Liver (tissue), 9 donors: ENCODE results near the gene CFAP53. TPM values are rescaled to one million over a fixed set of nuclear protein-coding genes. Genes with fewer than 3 reads are reported as not detected.

ENCODE experiments used
- DNase-seq: peaks from one replicate; pipeline ENCODE4 v3.0.0-alpha.2; 2017; ENCODE audit warnings: low spot score
- H3K27ac ChIP-seq, 2 donors: one replicate each; pipeline ENCODE4 v1.7.0; 2013; ENCODE audit warnings: inconsistent platforms in 2 of 2, low read length in 2 of 2, control low read depth in 1 of 2, low read depth in 1 of 2, mild to moderate bottlenecking in 1 of 2
- H3K27me3 ChIP-seq, 4 donors: one replicate each; pipeline versions ENCODE4 v1.6.1 to v1.7.0; 2013; ENCODE audit warnings: low read length in 3 of 4, inconsistent platforms in 1 of 4, mild to moderate bottlenecking in 1 of 4, moderate library complexity in 1 of 4; ENCODE audit not compliant: control insufficient read depth in 4 of 4, insufficient read depth in 4 of 4
- H3K36me3 ChIP-seq, 4 donors: one replicate each; pipeline versions ENCODE4 v1.6.1 to v1.7.0; 2013; ENCODE audit warnings: low read length in 3 of 4, mild to moderate bottlenecking in 3 of 4, low read depth in 1 of 4, moderate library complexity in 1 of 4; ENCODE audit not compliant: control insufficient read depth in 4 of 4, insufficient read depth in 3 of 4
- H3K4me1 ChIP-seq, 4 donors: one replicate each; pipeline versions ENCODE4 v1.6.1 to v1.7.0; 2013; ENCODE audit warnings: low read length in 3 of 4, mild to moderate bottlenecking in 3 of 4, moderate library complexity in 1 of 4; ENCODE audit not compliant: control insufficient read depth in 4 of 4, insufficient read depth in 4 of 4
- H3K4me3 ChIP-seq, 3 donors: one replicate each; pipeline versions ENCODE4 v1.6.1 to v1.7.0; 2013; ENCODE audit warnings: low read length in 3 of 3, control low read depth in 1 of 3, low read depth in 1 of 3, mild to moderate bottlenecking in 1 of 3
- H3K9ac ChIP-seq, 2 donors: one replicate each; pipeline ENCODE4 v1.7.0; 2013; ENCODE audit warnings: low read length in 2 of 2, mild to moderate bottlenecking in 2 of 2, moderate library complexity in 2 of 2, control low read depth in 1 of 2, low read depth in 1 of 2
- H3K9me3 ChIP-seq, 4 donors: one replicate each; pipeline versions ENCODE4 v1.6.1 to v1.7.0; 2013; ENCODE audit warnings: low read length in 3 of 4; ENCODE audit not compliant: control insufficient read depth in 4 of 4
- ATF3 ChIP-seq: IDR thresholded peaks from 2 replicates; pipeline ENCODE4 v1.6.1; 2016; ENCODE audit warnings: antibody characterized with exemption
- EGR1 ChIP-seq, 2 donors: IDR thresholded peaks; 2 replicates each; pipeline ENCODE4 v1.6.1; 2016 to 2018; ENCODE audit warnings: antibody characterized with exemption in 2 of 2, low read depth in 2 of 2
- FOXA1 ChIP-seq: IDR thresholded peaks from 2 replicates; pipeline ENCODE4 v1.6.1; 2016; ENCODE audit warnings: antibody characterized with exemption
- FOXA2 ChIP-seq: IDR thresholded peaks from 2 replicates; pipeline ENCODE4 v1.6.1; 2016; ENCODE audit warnings: antibody characterized with exemption
- GABPA ChIP-seq, 2 donors: IDR thresholded peaks in 1 of 2; conservative IDR thresholded peaks in 1 of 2; 2 replicates each; pipeline ENCODE4 v1.6.1; 2016; ENCODE audit warnings: antibody characterized with exemption in 2 of 2, mild to moderate bottlenecking in 1 of 2, moderate library complexity in 1 of 2
- HNF4A ChIP-seq, 2 donors: conservative IDR thresholded peaks; 2 replicates each; pipeline ENCODE4 v1.6.1; 2016; ENCODE audit warnings: antibody characterized with exemption in 2 of 2, mild to moderate bottlenecking in 2 of 2
- HNF4G ChIP-seq: IDR thresholded peaks from 2 replicates; pipeline ENCODE4 v1.6.1; 2016; ENCODE audit warnings: antibody characterized with exemption
- JUND ChIP-seq, 2 donors: IDR thresholded peaks; 2 replicates each; pipeline ENCODE4 v1.6.1; 2016; ENCODE audit warnings: antibody characterized with exemption in 2 of 2
- NR2F2 ChIP-seq: IDR thresholded peaks from 2 replicates; pipeline ENCODE4 v1.6.1; 2016; ENCODE audit warnings: antibody characterized with exemption
- RAD21 ChIP-seq, 2 donors: IDR thresholded peaks; 2 replicates each; pipeline ENCODE4 v1.6.1; 2016; ENCODE audit warnings: antibody characterized with exemption in 2 of 2, mild to moderate bottlenecking in 2 of 2
- RXRA ChIP-seq, 2 donors: IDR thresholded peaks; 2 replicates each; pipeline ENCODE4 v1.6.1; 2017 to 2018; ENCODE audit warnings: antibody characterized with exemption in 2 of 2, mild to moderate bottlenecking in 1 of 2
- SP1 ChIP-seq: IDR thresholded peaks from 2 replicates; pipeline ENCODE4 v1.6.1; 2018; ENCODE audit warnings: antibody characterized with exemption, mild to moderate bottlenecking
- YY1 ChIP-seq: IDR thresholded peaks from 2 replicates; pipeline ENCODE4 v1.6.1; 2016; ENCODE audit warnings: antibody characterized with exemption, mild to moderate bottlenecking
- ZBTB33 ChIP-seq: IDR thresholded peaks from 2 replicates; pipeline ENCODE4 v1.6.1; 2016; ENCODE audit warnings: antibody characterized with exemption
- WGBS: extraction: QIAGEN DNeasy Blood & Tissue Kit; methylation state at CpG from one replicate; pipeline ENCODE4 v1.1.7; 2013; 5-methylcytosine and 5-hydroxymethylcytosine counted together
- polyA plus RNA-seq, 2 donors: library from polyadenylated mRNA; stranded (reverse) in 1 of 2; unstranded in 1 of 2; fragments of 200-250 nt in 1 of 2; fragments of >200 nt in 1 of 2; fragmentation: Nextera tagmentation in 1 of 2; extraction: Ambion mirVana in 1 of 2; gene quantifications; one replicate each; pipeline versions ENCODE4 v1.2.1 to v1.2.3, GENCODE V29; 2013 to 2015
- total RNA-seq, 2 donors: library from RNA; depleted of rRNA; stranded (reverse); fragments of >200 nt; gene quantifications; one replicate each; pipeline ENCODE4 v1.2.3, GENCODE V29; 2014
- TF ChIP-seq, protein P1 (sequence below): IDR thresholded peaks from 2 replicates; pipeline ENCODE4 v1.6.1; 2016; ENCODE audit warnings: antibody characterized with exemption
- TF ChIP-seq, protein P2 (sequence below): IDR thresholded peaks from 2 replicates; pipeline ENCODE4 v1.6.1; 2016; ENCODE audit warnings: antibody characterized with exemption, mild to moderate bottlenecking
- donor health status: healthy.
- donor health status: healthy.
- donor health status: healthy.
- donor health status: healthy.
- donor health status: healthy.

CFAP53 gene
- total and polyA plus RNA-seq, 4 donors: 0.05 to 0.14 (median 0.09) TPM

DNA sequence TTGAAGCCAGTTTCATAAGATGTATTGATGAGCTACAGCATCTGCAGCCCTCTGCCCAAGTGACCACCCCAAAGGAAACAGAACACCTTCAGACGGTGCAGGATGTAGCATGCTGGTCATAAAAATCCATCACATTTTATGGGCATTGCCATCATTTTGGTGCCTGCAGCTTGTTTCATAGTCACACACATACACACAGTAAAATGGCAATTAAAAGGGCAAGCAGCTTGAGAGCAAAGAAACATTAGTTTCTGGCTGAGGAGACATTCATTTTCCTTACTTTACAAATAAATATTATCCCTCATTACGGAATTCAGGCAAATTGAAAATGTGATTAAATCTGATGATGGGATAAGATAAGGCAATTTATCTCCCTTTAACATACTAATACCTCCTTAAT, 84.7 kb downstream of the CFAP53 start (continued):
- no peak for TF ChIP-seq ZBTB33
- TF ChIP-seq HNF4G: no peak
- no peak for TF ChIP-seq FOXA1
- TF ChIP-seq NR2F2: no peak
- TF ChIP-seq YY1: no peak
- TF ChIP-seq HNF4A (conservative IDR thresholded peaks at IDR 0.05): no peak
- TF ChIP-seq GABPA (IDR thresholded peaks at IDR 0.05 in 1 of 2, conservative IDR thresholded peaks at IDR 0.05 in 1 of 2): no peak
- no peak for TF ChIP-seq RAD21 (IDR thresholded peaks at IDR 0.05)
- TF ChIP-seq ATF3: no peak
- no peak for TF ChIP-seq JUND (IDR thresholded peaks at IDR 0.05)
- TF ChIP-seq EGR1 (IDR thresholded peaks at IDR 0.05; ENCODE audit: low read depth in 2 of 2): no peak
- no peak for TF ChIP-seq RXRA (IDR thresholded peaks at IDR 0.05)
- no peak for TF ChIP-seq FOXA2
- TF ChIP-seq SP1: no peak

DNA sequence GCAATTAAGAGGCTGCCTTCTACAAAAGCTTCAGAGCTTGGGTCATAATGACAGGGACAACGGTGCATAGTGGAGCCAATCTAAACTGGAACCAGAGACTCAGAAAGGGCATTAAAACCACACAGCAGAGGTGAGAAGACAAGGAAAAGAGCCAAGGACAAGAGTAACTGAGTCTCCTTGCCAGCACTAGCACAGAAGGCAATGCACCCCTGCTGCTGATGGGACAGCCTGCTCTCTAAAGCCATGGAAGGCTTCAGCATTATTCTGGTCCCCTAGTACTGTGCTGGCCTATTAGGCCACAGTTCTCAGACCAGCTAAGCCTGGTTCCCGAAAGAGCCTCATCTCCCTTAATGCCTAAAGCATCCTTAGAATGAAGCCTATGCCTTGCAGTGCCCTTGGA, 86.8 kb downstream of the CFAP53 start:
- no peak overlapping the region for H3K9ac ChIP-seq

More for the DNA sequence above, 86.8 kb downstream of the CFAP53 start:
- TF ChIP-seq ZBTB33 (no peak), EGR1 (IDR thresholded peaks at IDR 0.05; ENCODE audit: low read depth in 2 of 2) (no peak), RXRA (IDR thresholded peaks at IDR 0.05) (no peak), YY1 (no peak), JUND (IDR thresholded peaks at IDR 0.05) (no peak)
- TF ChIP-seq, protein P1, sequence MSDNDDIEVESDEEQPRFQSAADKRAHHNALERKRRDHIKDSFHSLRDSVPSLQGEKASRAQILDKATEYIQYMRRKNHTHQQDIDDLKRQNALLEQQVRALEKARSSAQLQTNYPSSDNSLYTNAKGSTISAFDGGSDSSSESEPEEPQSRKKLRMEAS: no peak
- TF ChIP-seq, protein P2, sequence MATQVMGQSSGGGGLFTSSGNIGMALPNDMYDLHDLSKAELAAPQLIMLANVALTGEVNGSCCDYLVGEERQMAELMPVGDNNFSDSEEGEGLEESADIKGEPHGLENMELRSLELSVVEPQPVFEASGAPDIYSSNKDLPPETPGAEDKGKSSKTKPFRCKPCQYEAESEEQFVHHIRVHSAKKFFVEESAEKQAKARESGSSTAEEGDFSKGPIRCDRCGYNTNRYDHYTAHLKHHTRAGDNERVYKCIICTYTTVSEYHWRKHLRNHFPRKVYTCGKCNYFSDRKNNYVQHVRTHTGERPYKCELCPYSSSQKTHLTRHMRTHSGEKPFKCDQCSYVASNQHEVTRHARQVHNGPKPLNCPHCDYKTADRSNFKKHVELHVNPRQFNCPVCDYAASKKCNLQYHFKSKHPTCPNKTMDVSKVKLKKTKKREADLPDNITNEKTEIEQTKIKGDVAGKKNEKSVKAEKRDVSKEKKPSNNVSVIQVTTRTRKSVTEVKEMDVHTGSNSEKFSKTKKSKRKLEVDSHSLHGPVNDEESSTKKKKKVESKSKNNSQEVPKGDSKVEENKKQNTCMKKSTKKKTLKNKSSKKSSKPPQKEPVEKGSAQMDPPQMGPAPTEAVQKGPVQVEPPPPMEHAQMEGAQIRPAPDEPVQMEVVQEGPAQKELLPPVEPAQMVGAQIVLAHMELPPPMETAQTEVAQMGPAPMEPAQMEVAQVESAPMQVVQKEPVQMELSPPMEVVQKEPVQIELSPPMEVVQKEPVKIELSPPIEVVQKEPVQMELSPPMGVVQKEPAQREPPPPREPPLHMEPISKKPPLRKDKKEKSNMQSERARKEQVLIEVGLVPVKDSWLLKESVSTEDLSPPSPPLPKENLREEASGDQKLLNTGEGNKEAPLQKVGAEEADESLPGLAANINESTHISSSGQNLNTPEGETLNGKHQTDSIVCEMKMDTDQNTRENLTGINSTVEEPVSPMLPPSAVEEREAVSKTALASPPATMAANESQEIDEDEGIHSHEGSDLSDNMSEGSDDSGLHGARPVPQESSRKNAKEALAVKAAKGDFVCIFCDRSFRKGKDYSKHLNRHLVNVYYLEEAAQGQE: no peak
- H3K27ac ChIP-seq: no peak overlapping the region
- no peaks in the 10 kb centered on the region for H3K9me3 ChIP-seq
- no peak for DNase-seq
- WGBS: 94% methylated on average over 2 of the region's 2 CpGs
- no peak overlapping the region for H3K4me3 ChIP-seq
- no peaks in the 10 kb centered on the region for H3K36me3 ChIP-seq
- no peaks in the 10 kb centered on the region for H3K4me1 ChIP-seq
- H3K27me3 ChIP-seq: no peaks in the 10 kb centered on the region
